HepG2 (cell line): ENCODE results near the gene FLT3LG.

Experiments
- CTCF ChIP-seq: sonication (generic); formaldehyde crosslinking; IDR thresholded peaks from 2 replicates; pipeline ENCODE4 v1.5.0; 2020; ENCODE audit warnings: mild to moderate bottlenecking, missing genetic modification reagents, moderate library complexity
- ETV6 ChIP-seq: sonication (generic); formaldehyde crosslinking; conservative IDR thresholded peaks from 2 replicates; pipeline ENCODE4 v1.4.0; 2020; ENCODE audit warnings: missing genetic modification reagents
- GMEB1 ChIP-seq: sonication (generic); formaldehyde crosslinking; IDR thresholded peaks from 2 replicates; pipeline ENCODE4 v1.5.1; 2020; ENCODE audit warnings: missing genetic modification reagents, mild to moderate bottlenecking, borderline replicate concordance
- HMG20B ChIP-seq: conservative IDR thresholded peaks from 2 replicates; pipeline ENCODE4 v1.6.1; 2016; ENCODE audit warnings: missing genetic modification reagents, missing compliant biosample characterization
- KDM5A ChIP-seq: fragments of 200-600 bp; sonication (generic); IDR thresholded peaks from 2 replicates; pipeline ENCODE4 v1.7.0; 2018; ENCODE audit warnings: antibody characterized with exemption, mild to moderate bottlenecking, low read length, borderline replicate concordance
- MAFF ChIP-seq: IDR thresholded peaks from 2 replicates; pipeline ENCODE4 v1.6.1; 2011; ENCODE audit warnings: low read depth, low read length, improper control_type of control experiment
- MED13 ChIP-seq: sonication (generic); formaldehyde crosslinking; IDR thresholded peaks from 2 replicates; pipeline ENCODE4 v1.5.0; 2020; ENCODE audit warnings: missing genetic modification reagents
- NCOR1 ChIP-seq: fragments of 200-600 bp; sonication (generic); IDR thresholded peaks from 2 replicates; pipeline ENCODE4 v1.7.0; 2017; ENCODE audit warnings: antibody characterized with exemption, low read length, borderline replicate concordance
- POLR2AphosphoS5 ChIP-seq: IDR thresholded peaks from 2 replicates; pipeline ENCODE4 v1.6.1; 2012; ENCODE audit warnings: low read depth, low read length
- SMC3 ChIP-seq: IDR thresholded peaks from 2 replicates; pipeline ENCODE4 v1.6.1; 2011; ENCODE audit warnings: low read length, improper control_type of control experiment
- ZNF180 ChIP-seq: sonication (generic); formaldehyde crosslinking; IDR thresholded peaks from 2 replicates; pipeline ENCODE4 v1.4.0; 2020; ENCODE audit warnings: low read depth, missing genetic modification reagents, borderline replicate concordance
- TF ChIP-seq, protein P1 (sequence below): conservative IDR thresholded peaks from 2 replicates; pipeline ENCODE4 v1.6.1; 2018; ENCODE audit warnings: missing genetic modification reagents

GRCh38 chr19:49441210-49441959 lies 32.6 kb upstream of the FLT3LG start, which contains the start of gene SLC17A7:
- TF ChIP-seq CTCF (CRISPR knock-in tag) = no peak
- TF ChIP-seq MED13 (CRISPR knock-in tag) = no peak
- TF ChIP-seq ETV6 (CRISPR knock-in tag) = no peak
- TF ChIP-seq POLR2AphosphoS5 = no peak
- TF ChIP-seq SMC3 = no peak
- no peak for TF ChIP-seq KDM5A
- TF ChIP-seq HMG20B (CRISPR knock-in tag) = no peak
- no peak for TF ChIP-seq MAFF
- TF ChIP-seq NCOR1 = no peak
- no peak for TF ChIP-seq GMEB1 (CRISPR knock-in tag)
- TF ChIP-seq ZNF180 = no peak
- TF ChIP-seq, protein P1, sequence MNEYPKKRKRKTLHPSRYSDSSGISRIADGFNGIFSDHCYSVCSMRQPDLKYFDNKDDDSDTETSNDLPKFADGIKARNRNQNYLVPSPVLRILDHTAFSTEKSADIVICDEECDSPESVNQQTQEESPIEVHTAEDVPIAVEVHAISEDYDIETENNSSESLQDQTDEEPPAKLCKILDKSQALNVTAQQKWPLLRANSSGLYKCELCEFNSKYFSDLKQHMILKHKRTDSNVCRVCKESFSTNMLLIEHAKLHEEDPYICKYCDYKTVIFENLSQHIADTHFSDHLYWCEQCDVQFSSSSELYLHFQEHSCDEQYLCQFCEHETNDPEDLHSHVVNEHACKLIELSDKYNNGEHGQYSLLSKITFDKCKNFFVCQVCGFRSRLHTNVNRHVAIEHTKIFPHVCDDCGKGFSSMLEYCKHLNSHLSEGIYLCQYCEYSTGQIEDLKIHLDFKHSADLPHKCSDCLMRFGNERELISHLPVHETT (CRISPR knock-in tag) = no peak
